Measurements from ENCODE around the gene TRNAU1AP.
"Not testable (repeated sequence)": the region's sequence is repeated elsewhere in the genome, so short reads cannot be mapped to it uniquely, and the experiment has no call there.

The TRNAU1AP gene
- 24.8 reads per million, percentile 52 among the genes with 10 or more reads in this experiment for total RNA-seq

GRCh38 chr1:28552758-28553663, at the start of gene TRNAU1AP:
Gene TRNAU1AP, plus strand, starts transcription at chr1:28553085. Its CDS starts 26 bp downstream, at chr1:28553111.
- peak; percentile 95 for DNase-seq

GRCh38 chr1:28503117-28503516, 49.8 kb upstream of the TRNAU1AP start:
- DNase-seq = no peak

GRCh38 chr1:28505406-28506187, 47.3 kb upstream of the TRNAU1AP start, which contains the start of gene RCC1:
Gene RCC1, plus strand, starts transcription at chr1:28506043. Its CDS starts 23,824 bp downstream, at chr1:28529867.
- peak; percentile 92 for DNase-seq

GRCh38 chr1:28506907-28507246, 46.0 kb upstream of the TRNAU1AP start:
- no peak for DNase-seq

- no peak for DNase-seq
Measured at GRCh38 chr1:28507247-28507645, 45.6 kb upstream of the TRNAU1AP start.

DNA sequence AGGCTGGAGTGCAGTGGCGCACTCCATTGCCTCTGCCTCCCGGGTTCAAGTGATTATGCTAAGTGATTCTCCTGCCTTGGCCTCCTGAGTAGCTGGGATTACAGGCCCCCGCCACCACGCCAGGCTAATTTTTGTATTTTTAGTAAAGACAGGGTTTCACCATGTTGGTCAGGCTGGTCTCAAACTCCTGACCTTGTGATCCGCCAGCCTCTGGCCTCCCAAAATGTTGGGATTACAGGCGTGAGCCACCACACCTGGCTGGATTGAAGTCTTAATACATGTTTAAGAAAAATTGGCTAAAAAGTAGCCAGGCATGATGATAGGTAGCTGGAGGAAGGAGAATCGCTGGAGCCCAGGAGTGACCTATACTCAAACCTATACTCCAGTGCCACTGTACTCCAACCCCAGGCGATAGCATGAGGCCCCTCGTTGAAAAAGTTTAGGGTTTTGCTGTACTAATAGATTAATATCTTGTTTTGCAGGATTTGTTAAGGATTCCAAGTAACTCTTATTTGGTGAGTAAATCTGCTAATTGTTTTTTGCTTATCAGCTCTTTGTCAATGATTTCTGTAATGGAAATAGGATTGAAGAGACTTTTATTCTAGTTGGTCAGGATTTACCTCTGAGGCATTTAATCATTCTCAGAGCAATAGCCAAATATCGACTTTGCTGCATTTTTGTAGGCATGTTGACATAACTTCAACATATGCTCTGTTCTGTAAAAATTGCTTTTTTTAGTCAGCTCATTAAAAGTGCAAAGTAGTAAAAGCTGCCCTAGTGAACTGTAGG, 45.0 kb upstream of the TRNAU1AP start:
- DNase-seq = no peak

DNA sequence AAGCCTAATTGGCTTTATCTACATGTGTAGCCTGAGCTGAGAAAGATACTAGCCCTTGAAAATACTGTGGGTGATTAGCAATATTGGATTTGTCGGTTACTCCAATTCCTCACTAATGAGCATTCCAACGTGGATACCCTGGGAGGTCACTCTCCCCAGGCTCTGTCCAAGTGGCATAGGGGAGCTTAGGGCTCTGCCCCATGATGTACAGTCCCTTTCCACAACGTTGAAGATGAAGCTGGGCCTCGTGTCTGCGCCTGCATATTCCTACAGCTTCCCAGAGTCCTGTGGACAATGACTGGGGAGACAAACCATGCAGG, 44.5 kb upstream of the TRNAU1AP start:
- no peak for DNase-seq

- DNase-seq = peak; percentile 16
Measured at GRCh38 chr1:28509705-28510272, 43.1 kb upstream of the TRNAU1AP start.

DNA sequence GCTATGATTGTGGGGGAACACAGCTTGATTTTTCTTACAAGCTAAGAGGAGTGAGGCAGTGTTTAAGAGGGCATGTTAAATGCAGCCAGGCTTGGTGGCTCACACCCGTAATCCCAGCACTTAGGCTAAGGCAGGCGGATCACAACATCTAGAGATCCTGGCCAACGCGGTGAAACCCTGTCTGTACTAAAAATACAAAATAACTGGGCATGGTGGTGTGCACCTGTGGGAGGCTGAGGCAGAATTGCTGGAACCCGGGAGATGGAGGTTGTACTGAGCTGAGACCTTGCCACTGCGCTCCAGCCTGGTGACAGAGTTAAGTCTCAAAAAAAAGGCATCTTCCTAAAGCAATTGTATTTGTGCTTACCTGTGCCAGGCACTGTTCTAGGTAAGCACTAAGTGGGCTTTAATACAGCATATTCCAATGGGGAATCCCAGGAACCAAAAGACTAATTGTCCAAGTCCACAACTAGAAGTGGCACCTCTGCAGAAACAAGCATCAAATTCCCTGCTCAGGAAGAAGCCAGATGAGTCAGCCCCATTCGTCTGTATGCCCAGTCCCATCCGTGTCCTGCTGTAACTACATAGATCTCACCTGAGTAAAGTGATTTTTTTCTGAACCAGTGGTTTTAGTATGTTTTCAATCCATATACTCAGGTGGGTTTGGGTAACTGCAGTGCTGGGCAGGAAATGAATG, 42.5 kb upstream of the TRNAU1AP start:
- no peak for DNase-seq

DNA sequence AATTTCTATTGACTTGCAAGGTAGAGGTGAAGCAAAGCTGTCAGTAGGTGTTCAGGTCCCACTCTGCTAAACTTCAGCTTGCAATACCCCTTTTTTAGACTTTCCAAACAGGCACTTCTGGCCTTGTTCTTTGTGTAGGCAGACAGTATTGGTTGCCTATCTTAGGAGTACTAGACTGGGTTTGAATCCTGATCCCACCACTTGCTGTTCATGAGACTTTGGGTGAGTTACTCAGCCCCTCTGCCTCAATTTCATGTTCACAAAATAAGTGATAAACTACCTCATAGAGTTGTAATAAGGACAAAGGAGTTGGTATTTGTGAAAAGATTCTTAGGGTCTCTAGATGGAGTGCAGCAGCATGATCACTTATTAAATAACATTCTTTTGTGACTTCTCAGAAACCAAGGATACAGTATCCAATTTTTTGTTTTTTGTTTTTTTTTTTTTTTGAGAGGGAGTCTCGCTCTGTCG, 41.9 kb upstream of the TRNAU1AP start:
- no peak for DNase-seq

DNA sequence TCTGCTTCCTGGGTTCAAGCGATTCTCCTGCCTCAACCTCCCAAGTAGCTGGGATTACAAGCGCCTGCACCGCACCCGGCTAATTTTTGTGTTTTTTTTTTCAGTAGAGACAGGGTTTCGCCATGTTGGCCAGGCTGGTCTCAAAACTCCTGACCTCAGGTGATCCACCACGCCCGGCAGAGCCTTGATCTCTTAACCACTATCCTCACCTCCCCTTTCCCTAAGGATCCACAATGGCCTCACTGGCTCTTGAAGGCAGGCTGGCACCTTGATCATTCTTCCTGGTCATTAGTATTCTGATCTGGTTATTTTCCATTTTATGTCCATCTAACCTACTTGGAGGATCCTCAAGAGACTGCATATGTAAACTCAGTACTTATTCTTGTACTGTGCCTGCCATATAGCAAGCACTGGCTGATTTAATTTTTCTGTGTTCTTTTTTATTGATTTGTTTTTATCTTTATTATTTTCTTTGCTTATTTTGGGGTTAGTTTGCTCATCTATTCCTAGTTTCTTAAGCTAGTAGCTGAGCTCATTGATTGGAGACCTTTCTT, 40.8 kb upstream of the TRNAU1AP start:
- no peak for DNase-seq

GRCh38 chr1:28514445-28514933, 38.4 kb upstream of the TRNAU1AP start:
- DNase-seq = not testable (repeated sequence)

DNA sequence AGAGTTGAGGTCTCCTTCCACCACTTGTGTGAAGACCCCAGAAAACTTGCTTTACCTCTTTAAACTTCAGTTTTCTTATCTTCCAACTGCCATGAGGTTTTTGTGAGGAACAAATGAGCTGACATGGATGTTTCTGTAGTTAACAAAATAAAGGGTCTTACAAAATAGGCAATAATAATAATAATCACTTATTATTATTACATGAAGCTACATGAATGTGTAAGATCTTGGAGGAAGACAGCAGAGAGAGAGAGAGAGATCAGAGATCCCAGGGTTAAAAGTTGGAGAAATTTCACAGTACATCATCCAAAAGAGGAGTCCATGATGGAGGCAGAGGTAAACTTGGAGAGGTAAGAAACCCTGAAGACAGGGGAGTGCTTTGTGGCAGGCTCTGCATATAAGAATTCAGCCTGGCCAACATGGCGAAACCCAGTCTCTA, 36.3 kb upstream of the TRNAU1AP start:
- no peak for DNase-seq

DNA sequence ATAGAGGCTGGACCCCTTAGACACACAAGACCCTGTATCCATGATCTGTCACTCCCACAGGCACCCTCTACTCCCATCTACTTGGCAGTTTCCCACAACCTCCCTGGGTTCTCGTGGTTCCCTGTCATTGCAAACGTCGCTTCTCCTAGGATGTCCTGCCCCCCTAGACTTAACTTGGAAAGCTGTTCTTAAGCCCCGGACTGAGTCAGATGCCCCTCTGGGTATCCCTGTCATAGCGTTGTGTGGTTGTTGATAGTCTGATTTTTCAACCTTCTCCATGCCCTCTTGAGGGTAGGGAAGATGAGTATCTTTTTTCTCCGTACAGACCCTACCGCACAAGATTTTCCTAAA, 35.3 kb upstream of the TRNAU1AP start:
- no peak for DNase-seq

GRCh38 chr1:28518000-28518744, 34.7 kb upstream of the TRNAU1AP start:
- peak; percentile 80 for DNase-seq

GRCh38 chr1:28518745-28519341, 34.0 kb upstream of the TRNAU1AP start:
- DNase-seq = no peak

- DNase-seq = no peak
Measured at GRCh38 chr1:28519946-28520725, 32.7 kb upstream of the TRNAU1AP start.

- DNase-seq = not testable (repeated sequence)
Measured at GRCh38 chr1:28520796-28521195, 32.1 kb upstream of the TRNAU1AP start.

DNA sequence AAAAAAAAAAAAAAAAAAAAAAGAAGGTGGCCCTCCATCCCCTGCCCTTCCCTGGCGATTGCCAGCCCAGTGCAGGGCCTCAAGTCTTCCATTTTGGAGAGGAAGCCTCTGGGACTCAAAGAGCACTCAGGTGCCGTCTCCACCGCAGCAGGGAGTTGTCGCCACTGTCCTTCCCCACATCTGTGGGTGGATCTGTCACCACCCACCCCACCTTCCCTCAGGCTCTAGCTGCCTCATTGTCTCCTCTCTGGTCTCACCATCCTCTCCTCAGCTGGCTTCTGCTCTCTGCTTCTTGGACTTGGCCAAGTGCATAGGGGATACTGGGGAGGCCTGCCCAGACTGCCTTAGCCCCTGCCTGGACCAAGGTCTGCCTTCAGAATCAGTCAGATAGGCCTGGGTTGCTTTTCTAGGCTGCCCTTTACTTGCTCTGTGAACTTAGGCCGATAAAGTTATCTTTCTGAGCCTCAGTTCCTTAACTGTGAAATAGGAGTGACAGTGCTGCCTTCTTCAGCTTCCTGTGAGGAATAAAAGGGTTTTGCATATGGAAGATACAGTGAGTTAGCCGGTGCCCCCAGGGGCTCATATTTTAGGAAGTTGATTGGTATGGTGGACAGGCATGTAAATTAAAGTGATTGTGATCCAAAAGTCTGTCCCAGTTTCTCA, 31.3 kb upstream of the TRNAU1AP start:
- no peak for DNase-seq
